Measurements from ENCODE around the gene NPHS2.

NPHS2 gene

DNA sequence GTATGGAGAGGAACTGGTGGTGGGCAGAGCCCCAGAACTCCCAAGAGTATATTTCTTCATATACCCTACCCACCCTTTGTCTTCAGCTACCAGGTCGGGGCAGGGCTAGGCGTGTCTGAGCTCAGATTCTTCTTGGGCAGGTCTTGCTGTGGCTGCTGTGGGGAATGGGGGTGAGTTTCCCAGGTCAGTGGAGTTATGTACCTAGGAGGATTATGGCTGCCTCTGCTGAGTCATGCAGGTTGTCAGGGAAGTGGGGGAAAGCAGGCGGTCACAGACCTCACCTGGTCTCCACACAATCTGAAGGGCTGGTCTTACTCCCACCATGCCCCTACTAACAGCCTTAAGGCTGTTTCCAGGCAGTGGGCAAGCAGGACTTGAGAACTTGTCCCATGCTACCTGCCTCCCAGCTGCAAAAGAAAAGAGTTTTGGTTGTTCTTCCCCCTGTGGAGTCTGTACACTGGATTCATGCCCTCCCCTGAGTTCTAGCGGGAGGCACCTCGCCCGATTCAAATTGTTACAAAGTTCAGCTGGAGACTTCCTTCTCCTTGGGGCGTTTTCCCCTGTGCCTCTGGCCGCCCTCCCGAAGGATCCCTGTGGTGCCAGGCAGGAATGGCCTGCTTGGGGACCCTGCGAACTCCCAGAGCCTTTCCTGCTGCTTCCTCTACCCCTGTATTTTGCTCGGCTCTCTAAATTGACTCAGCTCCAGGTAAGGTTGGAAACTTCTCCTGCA is 58.6 kb downstream of the NPHS2 start:
- Histone ChIP-seq H3K27ac (ENCODE audit: low read length) (no peak overlapping the region), H3K9me2 (replicated peaks; ENCODE audit: insufficient read depth, low read length) (no peaks in the 10 kb centered on the region), H3K9me3 (replicated peaks; ENCODE audit: insufficient read depth, low read length) (no peaks in the 10 kb centered on the region), H3K36me3 (replicated peaks; ENCODE audit: insufficient read depth, low read length) (no peaks in the 10 kb centered on the region), H3K9ac (ENCODE audit: low read length) (no peak overlapping the region), H4K20me1 (ENCODE audit: insufficient read depth, low read length) (no peaks in the 10 kb centered on the region), H3K4me2 (ENCODE audit: low read depth, low read length) (no peak overlapping the region), H3K27me3 (replicated peaks; ENCODE audit: insufficient read depth, low read length) (no peaks in the 10 kb centered on the region), H2AFZ (ENCODE audit: low read length) (no peak overlapping the region), H3K79me2 (ENCODE audit: low read length) (no peaks in the 10 kb centered on the region), H3K4me3 (ENCODE audit: low read length) (no peak overlapping the region), H3K4me1 (ENCODE audit: low read length) (no peaks in the 10 kb centered on the region), H3F3A (ENCODE audit: insufficient read depth, low read length) (no peaks in the 10 kb centered on the region)
- no peak for DNase-seq
- TF ChIP-seq EZH2 (optimal IDR thresholded peaks at IDR 0.05; ENCODE audit: low read depth, low read length) = no peak
- no peak for TF ChIP-seq CTCF (IDR thresholded peaks at IDR 0.05; ENCODE audit: low read length)
- TF ChIP-seq EZH2phosphoT487 (IDR thresholded peaks at IDR 0.05; ENCODE audit: low read length) = no peak

DNA sequence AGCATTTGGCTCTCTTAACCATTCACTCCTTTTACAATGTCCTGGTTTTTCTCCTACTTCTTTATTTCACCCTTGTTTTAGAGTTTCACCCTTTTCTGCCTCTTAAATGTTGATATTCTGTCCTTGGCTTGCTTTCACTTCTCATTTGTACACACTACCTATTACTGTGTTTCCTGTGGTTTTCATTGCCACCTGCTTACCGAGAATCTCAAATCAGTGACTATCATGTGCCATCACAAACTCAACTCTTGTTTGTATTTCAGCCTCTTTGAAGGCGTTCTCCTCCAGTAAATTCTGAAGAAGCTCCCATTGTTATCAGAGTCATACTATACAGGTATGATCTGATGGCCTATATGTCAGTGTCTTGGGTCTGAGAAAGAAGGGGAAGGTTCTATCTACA is 65.7 kb downstream of the NPHS2 start:
- Histone ChIP-seq H3K9ac (ENCODE audit: low read length) (no peak overlapping the region), H3K27me3 (replicated peaks; ENCODE audit: insufficient read depth, low read length) (no peaks in the 10 kb centered on the region), H3K4me1 (ENCODE audit: low read length) (peaks cover 15% of the 10 kb centered on the region), H3K9me3 (replicated peaks; ENCODE audit: insufficient read depth, low read length) (no peaks in the 10 kb centered on the region), H3K79me2 (ENCODE audit: low read length) (no peaks in the 10 kb centered on the region), H3K27ac (ENCODE audit: low read length) (peak overlapping the region; percentile 0; the same call in 1 of the 2 replicates), H3K36me3 (replicated peaks; ENCODE audit: insufficient read depth, low read length) (no peaks in the 10 kb centered on the region), H3F3A (ENCODE audit: insufficient read depth, low read length) (0 out of 2 replicates have a peak, but pooled peaks cover 4% of the 10 kb centered on the region), H2AFZ (ENCODE audit: low read length) (no peak overlapping the region), H3K4me3 (ENCODE audit: low read length) (no peak overlapping the region), H3K4me2 (ENCODE audit: low read depth, low read length) (peak overlapping the region; percentile 44), H3K9me2 (replicated peaks; ENCODE audit: insufficient read depth, low read length) (no peaks in the 10 kb centered on the region), H4K20me1 (ENCODE audit: insufficient read depth, low read length) (no peaks in the 10 kb centered on the region)
- TF ChIP-seq EZH2 (optimal IDR thresholded peaks at IDR 0.05; ENCODE audit: low read depth, low read length) (no peak), CTCF (IDR thresholded peaks at IDR 0.05; ENCODE audit: low read length) (no peak), EZH2phosphoT487 (IDR thresholded peaks at IDR 0.05; ENCODE audit: low read length) (no peak)
- peak; percentile 83 for DNase-seq

- peaks cover 15% of the 10 kb centered on the region for H3K4me1 ChIP-seq (ENCODE audit: low read length)
- H3K36me3 ChIP-seq (replicated peaks; ENCODE audit: insufficient read depth, low read length) = no peaks in the 10 kb centered on the region
- H3K4me2 ChIP-seq (ENCODE audit: low read depth, low read length) = peak overlapping the region; percentile 44; the same call in 1 of the 2 replicates
- no peaks in the 10 kb centered on the region for H3K27me3 ChIP-seq (replicated peaks; ENCODE audit: insufficient read depth, low read length)
- no peak for TF ChIP-seq EZH2phosphoT487 (IDR thresholded peaks at IDR 0.05; ENCODE audit: low read length)
- no peak for TF ChIP-seq EZH2 (optimal IDR thresholded peaks at IDR 0.05; ENCODE audit: low read depth, low read length)
- TF ChIP-seq CTCF (IDR thresholded peaks at IDR 0.05; ENCODE audit: low read length) = no peak
- no peaks in the 10 kb centered on the region for H3K9me3 ChIP-seq (replicated peaks; ENCODE audit: insufficient read depth, low read length)
- DNase-seq = no peak
- no peak overlapping the region for H2AFZ ChIP-seq (ENCODE audit: low read length)
- no peak overlapping the region for H3K4me3 ChIP-seq (ENCODE audit: low read length)
- H3K27ac ChIP-seq (ENCODE audit: low read length) = no peak overlapping the region
- H3K9me2 ChIP-seq (replicated peaks; ENCODE audit: insufficient read depth, low read length) = no peaks in the 10 kb centered on the region
- no peak overlapping the region for H3K9ac ChIP-seq (ENCODE audit: low read length)
- no peaks in the 10 kb centered on the region for H3K79me2 ChIP-seq (ENCODE audit: low read length)
- 0 out of 2 replicates have a peak, but pooled peaks cover 4% of the 10 kb centered on the region for H3F3A ChIP-seq (ENCODE audit: insufficient read depth, low read length)
- no peaks in the 10 kb centered on the region for H4K20me1 ChIP-seq (ENCODE audit: insufficient read depth, low read length)
Observed at GRCh38 chr1:179509384-179509783, 66.4 kb downstream of the NPHS2 start.
